Measurements from ENCODE around the gene PIEZO2.

The PIEZO2 gene

DNA sequence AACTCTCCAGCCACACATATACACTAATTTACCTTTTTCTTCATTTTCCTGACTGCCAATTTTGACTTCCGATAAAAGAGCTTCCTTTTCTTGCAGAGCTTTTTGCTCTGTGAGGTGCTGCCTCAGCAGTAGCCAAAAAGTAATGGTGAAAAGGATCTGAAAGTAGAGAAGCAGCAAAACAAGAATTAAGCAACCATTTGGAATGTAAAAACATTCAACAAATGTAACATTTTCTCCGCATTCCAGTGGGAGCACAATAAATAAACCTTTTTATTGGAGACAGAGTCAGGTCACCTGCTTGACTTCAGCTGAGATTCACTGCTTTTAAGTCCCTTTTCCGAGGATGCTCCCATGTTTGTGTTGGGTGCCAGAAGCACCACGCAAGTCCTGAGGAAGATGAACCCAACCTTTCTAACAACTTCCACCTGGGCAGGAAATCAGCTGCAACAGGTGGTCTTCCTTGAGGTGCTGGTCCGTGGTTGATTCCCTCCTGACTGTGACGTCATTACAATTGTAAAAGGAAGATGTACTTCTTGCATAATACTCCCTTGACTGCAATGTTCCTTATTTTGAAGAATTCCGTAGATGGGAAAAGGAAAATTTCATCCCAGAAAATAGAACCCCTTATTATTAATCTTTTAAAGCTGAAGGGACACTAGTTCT is 358.1 kb downstream of the PIEZO2 start:
- DNase-seq (ENCODE audit: low read depth in 2 of 2): no peak

DNA sequence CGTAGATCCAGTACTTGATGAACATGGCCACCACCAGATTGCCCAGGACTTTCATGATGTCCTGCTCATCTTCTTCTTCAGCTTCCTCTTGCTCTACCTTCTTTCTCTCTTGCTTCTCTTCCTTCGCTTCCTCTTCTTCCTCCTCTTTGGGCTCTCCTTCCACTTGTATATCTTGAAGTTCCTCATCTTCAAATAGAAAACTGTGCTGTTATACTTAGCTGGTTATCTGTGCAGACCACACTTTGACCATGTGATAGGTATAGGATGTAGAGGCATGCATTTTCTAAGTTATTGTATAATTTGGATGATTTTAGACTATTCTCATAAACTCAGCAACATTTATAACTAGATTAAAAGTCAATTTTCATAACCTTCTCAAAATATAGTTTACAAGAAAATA is 360.2 kb downstream of the PIEZO2 start:
- DNase-seq (ENCODE audit: low read depth in 2 of 2): no peak

DNA sequence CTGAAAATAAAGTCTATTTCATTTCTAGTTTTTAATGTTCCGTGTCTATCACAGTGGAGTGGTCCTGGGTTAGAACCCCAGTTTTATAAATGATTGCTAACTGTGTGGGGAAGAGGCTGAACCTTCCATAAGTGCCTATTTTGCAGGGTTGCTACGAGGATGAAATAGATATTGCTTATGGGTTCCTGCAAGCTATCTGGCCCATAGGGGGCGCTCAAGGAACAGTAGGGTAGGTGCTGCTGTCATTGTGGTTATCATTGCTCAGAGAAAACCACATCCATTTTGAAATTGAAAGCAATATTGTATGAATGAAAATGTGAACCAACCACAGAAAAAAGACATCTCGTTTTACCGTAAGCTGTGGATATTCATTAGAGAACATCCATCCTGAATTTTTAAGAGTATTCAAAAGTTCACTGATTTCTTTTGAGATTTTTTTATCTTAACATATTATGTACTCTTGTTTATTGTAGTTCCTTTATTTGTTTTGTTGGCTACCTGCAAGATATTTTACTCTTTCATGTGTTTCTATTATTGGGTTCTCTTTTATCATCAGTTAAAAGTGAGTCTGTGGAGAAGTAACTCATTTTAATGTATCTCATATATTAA is 362.0 kb downstream of the PIEZO2 start:
- DNase-seq (ENCODE audit: low read depth in 2 of 2): peak; percentile 80 to 81

DNA sequence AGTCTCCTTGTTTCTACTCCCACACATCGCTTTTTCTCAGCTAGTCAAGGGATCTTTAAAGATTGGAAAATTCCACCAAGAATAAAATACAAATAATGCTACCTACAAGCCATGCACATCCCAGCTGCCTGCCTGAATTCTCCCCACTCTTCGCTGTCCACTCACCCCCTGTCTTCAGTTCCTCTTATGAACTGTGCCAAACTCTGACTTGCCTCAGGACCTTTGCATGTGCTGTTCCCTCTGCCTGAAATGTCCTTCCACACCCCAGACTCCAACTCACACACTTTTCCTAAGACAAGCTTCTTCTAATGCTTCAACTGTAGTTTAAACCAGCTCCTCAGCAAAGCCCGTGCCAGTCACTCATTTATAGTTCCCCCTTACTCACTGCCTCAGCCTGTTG is 363.6 kb downstream of the PIEZO2 start:
- DNase-seq (ENCODE audit: low read depth in 2 of 2): no peak

DNA sequence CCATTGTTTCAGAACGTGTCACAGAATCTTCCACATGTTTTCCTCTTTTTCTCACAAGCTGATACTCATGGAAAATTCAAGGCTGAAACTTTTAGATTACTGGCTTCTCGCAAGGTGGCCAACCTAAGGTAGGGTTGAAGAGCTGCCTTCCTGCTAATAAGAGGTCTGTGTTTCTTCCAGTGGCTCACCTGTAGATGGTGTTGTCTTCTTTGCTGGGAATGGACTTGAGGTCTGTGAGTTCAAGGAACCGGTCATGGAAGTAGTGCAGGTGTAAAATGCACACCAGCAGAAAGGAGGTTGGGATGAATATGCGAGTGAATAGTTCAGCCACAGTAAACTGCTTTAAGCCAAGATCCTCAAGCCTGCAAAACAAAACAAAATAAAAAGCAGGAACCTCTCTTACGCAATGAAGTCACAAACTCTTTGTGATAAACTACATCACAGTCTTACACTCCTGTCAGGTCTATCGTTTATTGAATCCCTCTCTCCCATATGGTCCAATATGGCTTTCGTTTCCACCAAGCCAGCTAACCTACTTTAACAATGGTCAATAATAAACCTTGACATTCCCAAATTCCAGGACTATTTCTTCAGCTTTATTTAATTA is 364.7 kb downstream of the PIEZO2 start:
- no peak for DNase-seq (ENCODE audit: low read depth in 2 of 2)

DNA sequence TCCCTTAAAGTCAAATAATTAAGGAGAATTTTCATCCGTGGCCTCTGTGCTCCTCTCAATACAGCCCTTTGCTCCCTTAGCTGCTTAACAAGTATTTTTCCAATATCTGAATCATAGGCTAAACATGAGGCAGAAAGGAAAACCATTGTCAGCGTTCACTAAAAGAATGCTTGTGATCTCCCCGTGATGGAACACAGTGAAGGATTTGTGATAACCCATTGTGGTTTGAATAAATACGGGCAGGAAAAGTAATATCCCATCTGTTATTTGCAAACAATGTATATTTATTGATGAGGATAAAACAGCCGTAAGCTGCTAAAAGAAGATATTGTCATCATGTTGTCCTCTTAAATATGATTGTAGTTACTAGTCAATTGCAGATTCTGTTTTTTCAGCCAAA is 365.4 kb downstream of the PIEZO2 start:
- no peak for DNase-seq (ENCODE audit: low read depth in 2 of 2)

DNA sequence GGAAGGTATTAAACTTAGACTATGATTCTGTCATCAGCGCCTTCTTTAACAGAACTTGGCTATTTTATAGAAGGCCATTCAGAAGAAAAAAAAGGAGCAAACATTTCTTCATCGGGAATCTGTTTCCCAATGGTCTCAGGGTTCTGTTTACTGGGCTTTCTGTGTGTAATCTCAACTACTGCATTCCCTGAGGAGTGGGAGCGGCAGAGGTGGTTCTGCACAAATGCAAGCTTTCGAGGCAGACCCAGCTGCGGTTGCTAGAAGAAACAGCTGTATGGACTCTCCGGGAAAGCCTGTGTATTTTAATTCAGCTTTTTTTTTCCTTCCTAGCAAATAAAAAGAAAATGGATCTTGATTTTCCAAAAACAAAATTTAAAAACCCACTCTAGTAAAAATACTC is 372.9 kb downstream of the PIEZO2 start:
- no peak for DNase-seq (ENCODE audit: low read depth in 2 of 2)

DNA sequence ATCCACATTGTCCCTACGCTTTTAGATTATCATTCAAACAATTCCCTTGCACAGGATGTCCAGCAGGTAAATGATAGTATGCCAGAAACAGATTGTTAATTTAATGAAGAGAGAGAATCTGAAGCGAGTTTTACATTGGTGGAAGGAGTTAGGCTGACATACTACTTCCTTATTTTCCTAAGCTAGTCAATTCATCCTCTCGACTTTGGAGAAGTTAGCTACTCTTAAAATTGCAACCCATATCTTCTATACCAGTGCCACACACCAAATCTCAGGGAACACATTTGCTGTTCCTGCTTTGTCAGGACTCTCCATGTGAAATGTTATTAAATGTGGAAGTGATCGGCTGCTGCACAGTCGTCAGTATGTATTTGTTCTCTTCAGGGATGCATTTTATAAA is 374.3 kb downstream of the PIEZO2 start:
- no peak for DNase-seq (ENCODE audit: low read depth in 2 of 2)

DNA sequence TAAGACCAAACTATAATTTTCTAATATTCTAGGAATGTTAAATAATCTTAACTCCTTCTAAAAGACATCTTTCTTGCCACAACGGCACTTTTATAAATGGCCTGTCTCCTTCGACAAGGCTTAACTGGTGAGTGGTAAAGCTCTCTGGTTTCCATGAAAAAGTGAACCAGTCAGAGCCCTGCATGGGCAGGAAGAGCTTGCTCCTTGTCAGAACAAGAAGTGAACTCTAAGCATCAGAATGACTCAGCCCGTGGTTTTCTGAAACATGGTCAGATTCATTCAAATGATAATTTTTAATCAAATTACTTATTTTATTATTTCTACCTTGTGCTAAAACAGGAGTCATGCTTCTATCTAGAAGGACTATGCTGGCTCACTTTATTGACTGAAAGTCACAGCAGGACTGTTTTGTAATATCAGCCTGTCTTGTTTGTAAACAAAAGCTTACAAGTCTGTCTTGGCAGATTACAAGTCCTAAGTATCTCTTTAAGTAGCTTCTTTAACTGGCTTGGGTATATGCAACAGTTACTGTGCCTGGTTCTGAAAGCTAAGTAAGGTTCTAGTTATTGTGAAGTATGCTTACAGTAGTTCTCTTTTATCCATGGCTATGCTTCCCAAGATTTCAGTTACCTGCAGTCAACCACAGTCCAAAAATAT is 378.2 kb downstream of the PIEZO2 start:
- no peak for DNase-seq (ENCODE audit: low read depth in 2 of 2)

DNA sequence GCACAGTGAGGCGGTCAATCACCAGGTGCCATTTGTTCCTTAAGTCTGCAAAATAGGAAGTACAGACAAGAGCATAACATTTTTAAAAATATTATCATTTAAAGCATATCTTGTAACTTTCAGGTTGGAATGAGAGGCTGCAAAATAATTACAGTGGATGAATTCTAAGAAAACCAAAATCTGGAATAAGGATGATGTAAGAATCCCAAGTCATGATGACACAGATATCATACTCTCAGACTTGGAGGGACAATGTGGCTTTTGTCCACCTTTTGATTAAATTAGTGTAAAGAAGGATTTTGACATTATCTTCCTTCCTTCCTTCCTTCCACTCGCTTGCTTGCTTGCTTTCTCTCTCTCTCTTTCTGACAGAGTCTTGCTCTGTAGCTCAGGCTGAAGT is 379.1 kb downstream of the PIEZO2 start:
- DNase-seq (ENCODE audit: low read depth in 2 of 2): no peak

DNA sequence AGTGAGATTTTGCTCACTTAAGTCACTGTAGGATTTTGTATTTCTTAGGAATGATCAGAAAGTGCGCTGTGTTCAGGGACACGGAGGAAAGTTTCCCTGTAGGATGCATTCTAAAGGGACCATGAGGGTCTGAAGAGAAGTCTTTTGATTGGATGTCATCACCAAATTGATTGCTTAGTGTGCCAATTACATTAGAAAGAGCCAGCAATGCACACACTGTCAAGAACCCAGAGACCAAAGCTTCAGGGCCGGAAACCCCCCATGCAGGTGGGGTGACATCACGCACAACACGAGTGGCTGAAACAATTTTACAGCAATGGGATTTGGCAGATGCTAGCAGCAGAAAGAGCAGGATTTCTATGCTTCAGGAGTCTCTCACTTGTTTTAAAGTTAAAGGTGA is 381.1 kb downstream of the PIEZO2 start:
- no peak for DNase-seq (ENCODE audit: low read depth in 2 of 2)

DNA sequence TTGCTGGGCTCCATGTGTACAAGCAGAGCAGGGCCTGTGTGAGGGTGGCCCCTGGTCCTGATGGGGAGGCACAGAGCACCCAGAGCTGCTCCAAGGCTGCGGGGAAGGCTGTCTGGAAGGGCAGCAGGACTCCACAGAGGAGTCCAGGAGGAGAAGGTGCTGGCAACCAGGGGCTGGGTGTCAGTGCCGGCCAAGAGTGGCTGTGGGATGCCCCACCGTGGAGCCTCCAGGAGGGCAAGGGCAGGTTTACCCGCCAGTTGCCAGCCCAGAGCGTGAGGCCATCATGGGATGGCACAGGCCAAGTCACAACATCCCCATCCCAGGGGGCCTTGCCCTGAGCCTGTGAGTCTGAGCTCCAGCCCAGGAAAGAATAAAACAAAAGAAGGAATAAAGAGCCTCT is 381.7 kb downstream of the PIEZO2 start:
- no peak for DNase-seq (ENCODE audit: low read depth in 2 of 2)

DNA sequence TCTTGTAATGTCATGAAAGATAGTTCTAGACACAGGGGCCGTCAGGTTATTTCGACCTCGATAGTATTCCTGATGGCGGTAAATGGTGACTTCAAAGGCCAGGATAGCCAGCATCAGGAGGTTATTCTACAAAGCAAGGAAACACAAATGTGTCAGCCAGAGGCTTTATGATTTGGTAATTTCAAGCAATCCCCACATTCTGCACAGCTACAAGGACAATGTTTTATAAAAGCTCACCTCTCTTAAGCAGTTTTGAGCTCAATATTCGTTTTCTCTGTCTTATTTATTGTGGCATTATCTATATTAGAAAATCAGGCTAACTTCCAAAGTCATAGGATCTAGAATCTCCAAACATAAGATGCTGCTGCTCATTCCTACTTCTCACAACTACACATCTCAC is 388.4 kb downstream of the PIEZO2 start:
- DNase-seq (ENCODE audit: low read depth in 2 of 2): no peak

DNA sequence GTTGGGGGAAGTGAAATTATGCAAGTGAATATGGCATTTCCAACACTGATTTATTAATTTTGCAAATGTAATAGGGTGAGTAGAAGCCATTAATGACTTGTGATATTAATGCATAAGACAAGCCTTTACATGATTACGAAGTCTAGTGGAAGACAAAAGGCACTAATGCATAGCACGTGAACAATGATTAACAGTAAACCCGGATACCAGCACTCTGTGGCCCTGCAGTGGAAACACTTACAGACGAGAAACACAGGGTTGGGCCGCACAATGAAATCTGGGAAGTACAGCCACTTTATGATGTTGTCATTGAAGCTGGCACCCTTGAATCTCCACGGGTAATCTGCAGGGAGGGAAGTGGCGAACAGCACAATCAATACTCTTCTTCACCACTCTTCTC is 390.1 kb downstream of the PIEZO2 start:
- no peak for DNase-seq (ENCODE audit: low read depth in 2 of 2)

DNA sequence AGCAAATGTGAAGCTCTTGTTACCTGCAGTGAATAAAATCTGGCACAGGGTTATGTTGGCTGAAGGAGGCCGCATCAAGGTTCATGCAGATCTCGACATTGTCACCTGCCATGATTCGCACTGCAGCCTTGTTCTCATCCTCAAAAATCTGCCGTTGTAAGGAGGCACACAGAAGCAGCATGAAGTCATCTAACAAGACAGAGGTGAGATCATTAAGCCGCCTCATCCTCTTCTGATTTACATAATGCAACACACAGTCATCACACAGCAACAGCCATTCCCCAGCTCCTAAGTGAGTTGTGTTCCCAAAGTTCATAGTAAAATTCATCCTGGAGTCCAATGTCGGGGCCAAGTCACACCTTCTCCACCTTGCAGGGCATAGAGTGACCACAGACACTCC is 391.4 kb downstream of the PIEZO2 start:
- DNase-seq (ENCODE audit: low read depth in 2 of 2): no peak

DNA sequence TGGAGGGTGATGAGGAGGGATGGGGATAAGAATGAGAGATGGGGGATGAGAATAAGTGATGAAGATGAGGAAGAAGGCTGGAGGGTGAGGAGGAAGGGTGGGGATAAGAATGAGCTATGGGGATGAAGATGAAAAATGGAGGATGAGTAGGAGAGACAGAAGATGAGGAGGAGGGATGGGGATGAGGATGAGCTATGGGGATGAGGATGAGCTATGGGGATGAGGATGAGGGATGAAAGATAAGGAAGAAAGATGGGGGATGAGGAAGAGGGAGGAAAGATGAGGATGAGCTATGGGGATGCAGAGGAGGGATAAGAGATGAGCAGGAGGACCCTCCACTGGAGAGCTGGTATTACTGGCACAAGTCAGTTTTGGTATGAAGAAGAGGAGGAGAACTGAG is 392.0 kb downstream of the PIEZO2 start:
- DNase-seq (ENCODE audit: low read depth in 2 of 2): no peak

DNA sequence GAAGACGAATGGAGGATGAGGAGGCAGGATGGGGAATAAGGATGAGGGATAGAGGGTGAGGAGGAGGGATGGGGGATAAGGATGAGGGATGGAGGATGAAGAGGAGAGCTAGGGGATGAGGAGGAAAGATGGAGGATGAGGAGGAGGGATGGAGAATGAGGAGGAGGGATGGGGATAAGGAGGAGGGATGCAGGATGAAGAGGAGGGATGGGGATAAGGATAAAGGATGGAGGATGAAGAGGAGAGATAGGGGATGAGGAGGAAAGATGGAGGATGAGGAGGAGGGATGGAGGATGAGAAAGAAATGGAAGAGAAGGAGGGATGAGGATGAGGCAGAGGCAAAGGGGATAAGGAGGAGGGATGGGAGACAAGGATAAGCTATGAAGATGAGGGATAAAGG is 393.5 kb downstream of the PIEZO2 start:
- DNase-seq (ENCODE audit: low read depth in 2 of 2): no peak

DNA sequence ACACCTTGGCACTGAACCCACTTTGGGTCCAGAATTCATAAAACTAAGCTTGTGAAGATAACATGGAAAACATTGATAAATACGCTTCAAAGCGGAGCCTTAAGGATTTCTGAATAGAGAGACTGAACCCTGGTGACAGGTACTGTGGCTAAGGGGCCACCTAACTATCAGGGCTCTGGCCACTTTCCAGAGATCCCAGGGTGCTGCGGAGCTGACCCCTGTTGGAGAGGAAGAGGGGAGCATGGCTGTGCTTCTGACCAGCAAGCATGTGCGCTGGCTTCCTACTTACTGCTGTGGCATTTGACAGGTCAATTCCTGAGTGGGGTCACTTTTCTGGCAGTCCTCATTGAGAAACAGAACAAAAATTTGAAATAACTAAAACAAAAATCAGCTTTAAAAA is 395.2 kb downstream of the PIEZO2 start:
- DNase-seq (ENCODE audit: low read depth in 2 of 2): no peak

DNA sequence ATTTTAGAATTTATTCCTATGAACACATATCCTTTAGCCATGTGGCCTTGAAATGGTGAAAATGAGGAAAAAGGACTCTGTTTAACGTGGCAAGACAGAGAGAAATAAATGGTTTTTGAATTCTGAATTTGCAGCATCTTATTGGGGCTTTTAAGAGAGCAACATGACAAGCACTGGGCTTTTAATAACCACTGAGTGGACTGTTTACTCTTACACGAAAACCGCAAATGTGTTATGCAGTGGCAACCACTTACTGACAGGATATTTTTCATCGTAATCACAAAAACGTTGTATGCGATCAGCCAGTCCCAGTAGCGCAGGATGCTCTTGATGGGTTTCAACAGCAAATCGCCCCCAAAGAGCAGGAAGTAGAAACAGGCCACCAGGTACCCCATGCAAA is 397.0 kb downstream of the PIEZO2 start:
- no peak for DNase-seq (ENCODE audit: low read depth in 2 of 2)

DNA sequence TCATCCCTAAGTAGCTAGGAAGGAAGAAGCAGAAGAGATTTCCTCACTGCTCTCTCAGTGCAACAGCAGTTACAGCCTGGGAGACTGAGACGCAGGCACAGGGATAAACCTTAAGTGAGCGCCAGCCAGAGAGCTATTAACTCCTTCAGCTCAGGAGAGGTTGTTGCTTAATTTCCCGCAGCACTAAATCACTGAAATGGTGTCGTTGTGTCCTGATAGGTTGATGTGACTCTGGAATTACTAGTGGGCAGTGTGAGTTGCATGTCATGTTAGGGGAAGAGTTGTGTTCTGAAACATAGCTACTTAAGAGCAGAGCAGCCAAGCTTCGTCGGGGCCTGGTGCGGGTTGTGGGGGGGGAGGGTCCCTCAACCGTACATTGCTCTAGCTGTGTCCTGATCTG is 397.7 kb downstream of the PIEZO2 start:
- DNase-seq (ENCODE audit: low read depth in 2 of 2): no peak

DNA sequence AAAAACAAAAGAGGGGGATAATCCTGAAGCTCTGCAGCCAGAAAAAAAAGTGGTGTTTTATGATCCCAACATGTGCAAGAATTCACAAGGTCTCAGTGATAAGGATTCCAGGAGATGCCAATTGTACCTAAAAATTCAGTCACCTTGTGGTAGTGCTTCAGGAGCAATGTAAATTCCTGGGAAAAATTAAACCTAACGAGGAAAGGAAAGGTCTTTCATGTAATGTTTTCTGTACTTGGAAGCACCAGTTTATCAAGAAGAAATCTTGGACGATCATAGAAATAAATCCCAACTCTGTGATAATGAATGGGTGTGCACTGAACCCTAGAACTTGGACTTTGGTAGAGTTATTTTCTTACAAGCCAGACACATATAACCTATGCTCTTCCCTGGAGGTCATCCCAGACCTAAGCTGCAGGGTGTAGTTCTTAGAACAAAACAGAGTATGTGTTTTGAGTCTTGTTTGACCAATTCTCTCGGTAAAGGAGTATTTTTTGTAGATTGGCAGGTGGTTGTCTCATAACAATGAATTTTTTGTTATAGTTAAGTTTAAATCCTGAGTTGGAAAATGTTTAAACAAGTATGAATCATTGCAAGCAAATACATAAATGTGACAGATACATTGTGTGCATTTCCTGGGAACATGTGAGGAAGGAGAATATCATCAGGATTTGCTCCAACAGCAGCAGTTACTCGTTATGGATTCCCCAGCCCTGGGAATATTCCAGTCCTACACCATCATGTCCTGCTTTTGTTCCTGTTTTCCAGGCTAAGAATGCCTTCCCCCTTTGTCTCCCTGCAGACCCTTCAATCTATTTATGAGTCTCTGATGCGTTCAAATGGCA is 399.0 kb downstream of the PIEZO2 start:
- DNase-seq (ENCODE audit: low read depth in 2 of 2): no peak

DNA sequence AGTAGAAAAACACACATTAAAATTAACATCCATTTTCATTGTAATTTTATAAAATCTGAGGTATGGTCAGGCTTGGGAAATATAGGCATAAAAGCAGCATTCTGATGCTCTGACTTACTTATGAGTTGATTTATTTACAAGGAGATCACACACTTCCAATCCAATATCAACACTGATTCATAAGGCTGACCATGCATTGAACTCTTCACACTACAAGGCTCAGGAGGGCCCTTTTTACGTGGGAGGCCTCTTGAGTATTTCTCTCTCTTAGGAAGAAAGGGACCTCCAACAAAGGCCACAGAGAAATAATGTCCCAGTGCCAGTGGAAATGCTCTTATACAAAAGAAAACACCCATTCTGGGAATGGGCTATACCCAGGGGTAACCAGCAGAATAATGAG is 400.7 kb downstream of the PIEZO2 start:
- DNase-seq (ENCODE audit: low read depth in 2 of 2): no peak
